Stimulated activated CD8-positive, alpha-beta memory T cell treated with anti-CD3 and anti-CD28 coated beads, Interleukin-15, amount 100 ng/mL, for 4 hours (primary cell): ENCODE measurements around the gene MDFIC2.

ENCODE experiments used
- DNase-seq, 2 donors: peaks; one replicate each; pipeline ENCODE4 v3.0.0-alpha.2; 2020; ENCODE audit warnings: low read depth in 2 of 2

MDFIC2 gene

DNA sequence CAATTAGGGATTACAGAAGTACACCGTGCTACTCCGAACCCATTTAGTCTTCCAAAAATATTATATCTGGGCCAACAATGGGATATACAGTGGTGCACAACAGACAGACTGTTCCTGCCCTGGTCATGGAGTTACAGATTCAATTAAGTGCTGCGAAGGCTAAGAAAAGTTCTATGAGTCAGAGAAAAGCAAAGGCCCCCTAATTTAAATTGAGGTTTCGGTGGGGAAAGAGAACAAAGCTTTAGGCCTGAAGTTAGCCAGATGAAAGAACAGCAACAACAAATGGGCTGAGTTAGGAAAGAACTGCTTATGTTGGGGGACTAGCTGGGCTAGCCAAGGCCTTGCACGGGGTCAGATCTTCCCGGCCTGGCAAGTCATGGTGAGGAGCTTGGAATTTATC lies 131.8 kb downstream of the MDFIC2 start:
- no peak for DNase-seq

GRCh38 chr3:70179111-70179510 lies 133.3 kb downstream of the MDFIC2 start:
- no peak for DNase-seq

DNA sequence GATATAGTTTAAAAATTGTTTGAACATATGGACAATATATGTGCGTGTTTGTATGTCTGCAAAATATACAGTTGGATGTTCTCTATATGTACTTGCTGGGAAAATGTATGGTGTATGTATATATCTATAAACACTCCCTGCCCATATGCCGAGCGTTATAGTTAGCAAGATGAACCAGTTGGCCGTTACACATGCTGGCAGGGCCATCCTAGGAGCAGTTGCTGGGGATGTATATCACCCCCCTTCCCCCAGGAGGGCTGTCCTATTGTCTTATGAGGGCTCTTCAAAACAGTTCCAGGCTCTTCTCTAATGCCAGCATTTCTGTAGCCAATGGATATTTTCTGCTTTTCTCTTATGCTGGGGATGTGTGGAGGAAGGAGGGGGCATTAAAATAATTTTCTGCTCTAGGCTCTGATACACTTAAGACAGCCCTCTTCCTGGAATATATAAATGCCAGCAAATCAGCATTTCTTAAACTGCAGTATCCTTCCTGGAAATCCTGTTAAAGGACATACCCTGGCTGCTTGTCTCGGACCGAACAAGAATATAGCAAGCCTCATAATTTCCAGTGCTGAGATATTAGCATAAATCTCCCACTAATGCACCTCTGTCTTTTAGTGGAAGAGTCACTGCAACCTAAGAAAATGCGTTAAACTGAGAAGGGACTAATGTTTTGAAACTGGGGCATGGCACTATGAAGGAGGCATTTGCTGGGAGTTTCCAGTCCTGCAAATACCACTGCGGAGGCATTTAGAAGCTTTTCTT lies 134.4 kb downstream of the MDFIC2 start:
- no peak for DNase-seq

GRCh38 chr3:70176224-70176623 lies 136.2 kb downstream of the MDFIC2 start:
- no peak for DNase-seq

GRCh38 chr3:70156808-70157207 lies 155.6 kb downstream of the MDFIC2 start:
- no peak for DNase-seq

DNA sequence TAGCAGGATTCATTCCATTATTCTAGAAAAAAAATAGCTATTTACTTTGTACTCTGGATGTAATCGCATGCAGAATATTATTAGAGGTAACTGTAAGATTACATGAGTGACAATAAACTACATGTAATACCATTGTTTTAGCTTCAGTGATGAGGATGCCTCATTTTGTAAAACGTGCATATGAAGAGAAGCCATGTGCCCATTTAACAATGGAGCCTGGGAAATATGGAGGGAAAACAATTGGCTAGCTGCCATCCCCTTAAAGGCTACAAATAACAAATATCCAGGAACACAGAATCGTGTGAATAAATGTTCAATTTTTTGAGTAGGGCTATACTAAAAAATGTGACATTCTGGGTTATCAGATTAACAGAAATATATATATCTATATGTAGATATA lies 161.8 kb downstream of the MDFIC2 start:
- DNase-seq: no peak

DNA sequence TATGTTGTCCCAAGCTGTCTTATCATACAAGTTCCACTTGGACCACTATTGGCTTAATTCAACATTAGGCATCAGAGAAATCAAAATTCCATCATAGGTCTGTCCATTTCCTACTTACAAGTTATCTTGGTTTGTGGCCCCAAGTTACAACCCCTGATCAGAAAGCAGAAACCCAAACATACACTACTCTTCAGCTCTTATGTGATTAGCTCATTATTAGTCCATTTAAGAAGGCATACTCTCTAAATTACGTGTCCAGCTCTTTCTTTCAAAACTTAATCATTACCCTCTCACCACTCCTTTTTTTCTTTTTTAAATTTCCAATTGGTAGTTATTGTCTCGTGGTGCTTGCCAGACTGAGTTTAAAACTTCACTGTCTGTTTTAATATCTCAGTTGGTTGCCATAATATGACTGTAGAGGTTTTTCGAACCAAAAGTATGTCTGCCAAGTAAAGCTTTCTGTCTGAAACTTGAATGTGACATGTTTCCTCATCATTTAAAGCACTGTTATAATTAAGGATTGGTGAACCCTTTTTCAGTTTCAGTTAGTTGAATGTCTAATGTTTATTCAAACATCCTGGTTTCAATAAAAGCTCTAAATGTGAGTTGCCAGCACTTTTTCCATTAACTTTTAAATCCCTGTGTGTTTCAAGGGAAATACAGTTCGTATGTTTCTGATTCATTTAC lies 162.6 kb downstream of the MDFIC2 start:
- DNase-seq: no peak
